ENCODE data around the gene SLC25A27.

GRCh38 chr6:46719099-46719498 is 66.3 kb downstream of the SLC25A27 start:
- TF ChIP-seq CTCF (conservative IDR thresholded peaks at IDR 0.05; ENCODE audit: low read depth in 2 of 2) (no peak), EZH2 (IDR thresholded peaks at IDR 0.05; ENCODE audit: low read depth, unreplicated experiment) (no peak), ZNF331 (CRISPR knock-in tag; IDR thresholded peaks at IDR 0.05; ENCODE audit: low read depth) (no peak), POLR2AphosphoS5 (IDR thresholded peaks at IDR 0.05; ENCODE audit: low read depth) (no peak), REST (IDR thresholded peaks at IDR 0.05; ENCODE audit: unreplicated experiment) (no peak), JUNB (IDR thresholded peaks at IDR 0.05; ENCODE audit: unreplicated experiment) (no peak), CREB1 (CRISPR knock-in tag; IDR thresholded peaks at IDR 0.05; ENCODE audit: low read depth) (no peak)

All from GM23338 (cell line).